K562 (cell line): ENCODE data around the gene CPPED1. TPM values are rescaled to one million over a fixed set of nuclear protein-coding genes. Genes with fewer than 3 reads are reported as not detected.

Source experiments
- ATAC-seq: fragments of 200-7000 bp; cut with Tn5 transposase; 3 replicates; pipeline ENCODE4 v1.9.1; 2020; ENCODE audit warnings: moderate library complexity
- BruUV-seq: library from RNA; stranded (reverse); fragments of 400-500 nt; replicated peaks from 2 replicates; lab custom pipeline; 2021; lab: Mats Ljungman, UMichigan
- CTCF ChIA-PET: fragments of 300-600 bp; formaldehyde crosslinking; extraction: SDS; loops from one replicate; lab custom pipeline; 2021; ENCODE audit warnings: low intra/inter-chr PET ratio; lab: Yijun Ruan, JAX
- POLR2A ChIA-PET: fragments of 300-600, 350-650 bp; sonication (Branson Sonifier 250); formaldehyde crosslinking; extraction: SDS; loops from one replicate; lab custom pipeline; 2021; ENCODE audit warnings: antibody characterized with exemption, inconsistent platforms; lab: Yijun Ruan, JAX
- DNase-seq, 4 experiments: peaks; one replicate each; pipeline versions ENCODE4 v3.0.0 to v3.0.0-alpha.2; 2011 to 2018; ENCODE audit warnings: low spot score in 3 of 4, mixed read lengths in 3 of 4; ENCODE audit errors: extremely low read depth in 1 of 4
- FAIRE-seq: peaks from 2 replicates; lab custom pipeline; 2011; peaks lifted over from hg19 to GRCh38; lab: Jason Lieb, UNC
- H2AFZ ChIP-seq: 2 replicates; pipeline ENCODE4 v1.6.0; 2011; ENCODE audit warnings: low read depth, low read length, control low read depth, inconsistent platforms
- H3K27ac ChIP-seq: fragments of 200-600 bp; 3 replicates; pipeline ENCODE4 v1.8.0; 2011; ENCODE audit warnings: low read depth, mild to moderate bottlenecking, control low read depth, inconsistent platforms, low read length, moderate library complexity, mixed read lengths; ENCODE audit errors: extremely low read depth
- H3K27me3 ChIP-seq, 2 experiments: fragments of 300-600 bp in 1 of 2; 2 replicates in 1 of 2; 3 replicates in 1 of 2; pipeline versions ENCODE4 v1.6.0 to v1.8.0; 2011; ENCODE audit warnings: inconsistent platforms in 2 of 2, low read length in 2 of 2, mild to moderate bottlenecking in 1 of 2, mixed read lengths in 1 of 2, moderate library complexity in 1 of 2; ENCODE audit not compliant: control insufficient read depth in 2 of 2, insufficient read depth in 2 of 2
- H3K36me3 ChIP-seq: fragments of 300-600 bp; 3 replicates; pipeline ENCODE4 v1.8.0; 2011; ENCODE audit warnings: mild to moderate bottlenecking, low read length, inconsistent platforms; ENCODE audit not compliant: control insufficient read depth, insufficient read depth
- H3K4me1 ChIP-seq, 2 experiments: fragments of 200-600 bp in 1 of 2; replicated peaks in 1 of 2; 2 replicates in 1 of 2; 3 replicates in 1 of 2; pipeline versions ENCODE4 v1.5.1 to v1.8.0; 2011; ENCODE audit warnings: inconsistent platforms in 2 of 2, low read length in 2 of 2, mild to moderate bottlenecking in 1 of 2, mixed read lengths in 1 of 2, moderate library complexity in 1 of 2; ENCODE audit not compliant: control insufficient read depth in 2 of 2, insufficient read depth in 2 of 2
- H3K4me2 ChIP-seq: 2 replicates; pipeline ENCODE4 v1.6.1; 2011; ENCODE audit warnings: low read length, control low read depth, inconsistent platforms, mixed read lengths; ENCODE audit not compliant: insufficient read depth
- H3K4me3 ChIP-seq: fragments of 200-600 bp; sonication (generic), shearing (Covaris generic); 2 replicates; pipeline ENCODE4 v1.5.1; 2016; ENCODE audit warnings: control low read depth, inconsistent platforms
- H3K79me2 ChIP-seq: fragments of 200-600 bp; 3 replicates; pipeline ENCODE4 v1.8.0; 2011; ENCODE audit warnings: low read length, inconsistent platforms; ENCODE audit not compliant: control insufficient read depth, insufficient read depth
- H3K9ac ChIP-seq, 2 experiments: 2 replicates each; pipeline versions ENCODE4 v1.6.0 to v1.6.1; 2011; ENCODE audit warnings: low read depth in 2 of 2, low read length in 2 of 2, control low read depth in 1 of 2, inconsistent platforms in 1 of 2, mild to moderate bottlenecking in 1 of 2, mixed read lengths in 1 of 2; ENCODE audit not compliant: insufficient read depth in 1 of 2
- H3K9me1 ChIP-seq: one replicate; pipeline ENCODE4 v1.6.0; 2011; ENCODE audit warnings: inconsistent platforms, mild to moderate bottlenecking, low read length, moderate library complexity; ENCODE audit not compliant: control insufficient read depth, insufficient read depth
- H3K9me3 ChIP-seq: replicated peaks from 2 replicates; pipeline ENCODE4 v1.5.1; 2011; ENCODE audit warnings: low read depth, low read length, inconsistent platforms; ENCODE audit not compliant: control insufficient read depth, insufficient read depth
- H4K20me1 ChIP-seq: replicated peaks from 2 replicates; pipeline ENCODE4 v1.6.1; 2011; ENCODE audit warnings: low read length, inconsistent platforms, mixed read lengths; ENCODE audit not compliant: control insufficient read depth, insufficient read depth
- BACH1 ChIP-seq: fragments of 200-800 bp; sonication (Bioruptor generic); IDR thresholded peaks from 2 replicates; pipeline ENCODE4 v1.6.1; 2016; ENCODE audit warnings: missing genetic modification characterization, missing compliant biosample characterization
- CGGBP1 ChIP-seq: fragments of 250-450 bp; sonication (Bioruptor Pico); IDR thresholded peaks from 2 replicates; pipeline ENCODE4 v1.9.0; 2021; ENCODE audit warnings: mild to moderate bottlenecking
- CREB5 ChIP-seq: fragments of 250-450 bp; sonication (Bioruptor Pico); IDR thresholded peaks from 2 replicates; pipeline ENCODE4 v1.5.0; 2020; ENCODE audit warnings: mild to moderate bottlenecking
- CSDE1 ChIP-seq, 2 experiments: fragments of 450-650 bp; IDR thresholded peaks; 2 replicates each; pipeline ENCODE4 v1.6.1; 2016; ENCODE audit warnings: mild to moderate bottlenecking in 1 of 2
- HIVEP1 ChIP-seq: fragments of 250-450 bp; sonication (Bioruptor Pico); IDR thresholded peaks from 2 replicates; pipeline ENCODE4 v1.4.0; 2020; ENCODE audit warnings: mild to moderate bottlenecking
- MTA3 ChIP-seq: fragments of 450-650 bp; formaldehyde crosslinking; IDR thresholded peaks from 2 replicates; pipeline ENCODE4 v1.6.1; 2017; ENCODE audit warnings: mild to moderate bottlenecking, borderline replicate concordance
- PHB2 ChIP-seq: fragments of 450-650 bp; IDR thresholded peaks from 2 replicates; pipeline ENCODE4 v1.6.1; 2017; ENCODE audit warnings: low read depth
- SRSF7 ChIP-seq: fragments of 200-400 bp; formaldehyde crosslinking; optimal IDR thresholded peaks from 2 replicates; pipeline ENCODE3; 2017; ENCODE audit warnings: mild to moderate bottlenecking, low read depth, low read length
- ZKSCAN8 ChIP-seq: fragments of 200-800 bp; sonication (Bioruptor generic); IDR thresholded peaks from 2 replicates; pipeline ENCODE4 v1.6.1; 2016; ENCODE audit warnings: missing genetic modification characterization, missing compliant biosample characterization
- ZNF133 ChIP-seq: fragments of 250-450 bp; sonication (Bioruptor Pico); IDR thresholded peaks from 2 replicates; pipeline ENCODE4 v1.4.0; 2020; ENCODE audit warnings: mild to moderate bottlenecking
- ZNF184 ChIP-seq: sonication (generic); formaldehyde crosslinking; IDR thresholded peaks from 2 replicates; pipeline ENCODE4 v1.5.0; 2020; ENCODE audit warnings: missing genetic modification reagents
- ZNF217 ChIP-seq: sonication (generic); formaldehyde crosslinking; IDR thresholded peaks from 2 replicates; pipeline ENCODE4 v1.8.0; 2022; ENCODE audit warnings: mild to moderate bottlenecking, missing genetic modification reagents
- ZNF316 ChIP-seq: fragments of 450-650 bp; IDR thresholded peaks from 2 replicates; pipeline ENCODE4 v1.6.1; 2016
- ZNF778 ChIP-seq: fragments of 450-650 bp; formaldehyde crosslinking; IDR thresholded peaks from 2 replicates; pipeline ENCODE4 v1.4.0; 2020; ENCODE audit warnings: mild to moderate bottlenecking, moderate library complexity
- WGBS: fragments of 100-300 bp; shearing (Covaris generic); methylation state at CpG from one replicate; pipeline ENCODE4 v1.1.6; 2016; ENCODE audit warnings: low coverage, mixed read lengths; ENCODE audit not compliant: insufficient coverage; ENCODE audit errors: missing lambda C conversion rate; 5-methylcytosine and 5-hydroxymethylcytosine counted together
- in situ Hi-C: fragments of 300-500 bp; cut with MboI; formaldehyde crosslinking; loops from 4 replicates; pipeline ENCODE4 v1.15.0; 2018; ENCODE audit warnings: inconsistent platforms, mixed read lengths
- intact Hi-C: fragments of 100-400 bp; cut with micrococcal nuclease; formaldehyde crosslinking; loops from 2 replicates; pipeline ENCODE4 v1.14.2; 2022
- polyA plus RNA-seq, 8 experiments: library from polyadenylated mRNA; depleted of rRNA in 4 of 8; stranded (reverse) in 5 of 8; unstranded in 3 of 8; fragments of >200 nt; fragmentation: Nextera tagmentation in 2 of 8; fragmentation: Illumina TruSeq in 1 of 8; extraction: Ambion mirVana in 2 of 8; extraction: Trizol in 1 of 8; gene quantifications; 2 replicates each; pipeline versions ENCODE4 v1.2.1 to v1.2.3, GENCODE V29; 2011 to 2014; ENCODE audit warnings: inconsistent platforms in 1 of 8, missing spikeins in 1 of 8
- total RNA-seq, 7 experiments: library from RNA; depleted of rRNA in 6 of 7; stranded (reverse); fragments of >200 nt in 6 of 7; fragmentation: Illumina TruSeq in 2 of 7; extraction: Trizol in 2 of 7; gene quantifications; 2 replicates each; pipeline versions ENCODE4 v1.2.1 to v1.2.3, GENCODE V29; 2011 to 2021; ENCODE audit warnings: low replicate concordance in 1 of 7

CPPED1 gene
- total and polyA plus RNA-seq, 9 of the 15 experiments (the other 6 are each of a cell fraction or from before 2014, with no cell fraction given): 7.5 to 25.7 (median 16.9) TPM

GRCh38 chr16:12846592-12846991, 42.9 kb upstream of the CPPED1 start:
- Histone ChIP-seq H3K27me3 (peaks cover 6 to 8% of the 10 kb centered on the region in 2 experiments; a peak in 2 of 5 replicates), H3K4me2 (no peak overlapping the region), H4K20me1 (no peaks in the 10 kb centered on the region), H3K9ac (no peak overlapping the region), H2AFZ (no peak overlapping the region), H3K27ac (no peak overlapping the region), H3K36me3 (no peaks in the 10 kb centered on the region), H3K4me1 (no peaks in the 10 kb centered on the region), H3K79me2 (no peaks in the 10 kb centered on the region), H3K4me3 (no peak overlapping the region), H3K9me3 (no peaks in the 10 kb centered on the region), H3K9me1 (no peaks in the 10 kb centered on the region)
- ChIA-PET POLR2A (no interaction called here), CTCF (no interaction called here)
- in situ Hi-C loops (no loop called here), intact Hi-C loops (no loop called here)
- TF ChIP-seq ZNF133 (CRISPR knock-in tag): no peak
- WGBS: 0% methylated on average over 1 of the region's 1 CpG
- FAIRE-seq (no peak), DNase-seq (no peak), ATAC-seq (no peak)
- no TSS peak for BruUV-seq

- Histone ChIP-seq H3K4me3 (no peak overlapping the region), H3K4me1 (no peaks in the 10 kb centered on the region), H3K27ac (no peak overlapping the region), H3K36me3 (no peaks in the 10 kb centered on the region), H3K79me2 (no peaks in the 10 kb centered on the region), H4K20me1 (no peaks in the 10 kb centered on the region), H3K27me3 (peaks cover 0 to 8% of the 10 kb centered on the region in 2 experiments; a peak in 1 of 5 replicates), H3K9me3 (no peaks in the 10 kb centered on the region), H3K9me1 (no peaks in the 10 kb centered on the region), H2AFZ (no peak overlapping the region), H3K9ac (no peak overlapping the region), H3K4me2 (no peak overlapping the region)
- ATAC-seq: no peak
- DNase-seq: no peak
- CTCF ChIA-PET: no interaction called here
- TF ChIP-seq ZNF316 (no peak), CSDE1 (IDR thresholded peaks at IDR 0.05) (no peak), ZNF778 (CRISPR knock-in tag) (no peak), ZNF184 (CRISPR knock-in tag) (no peak), SRSF7 (no peak), BACH1 (tag) (no peak), ZKSCAN8 (CRISPR knock-in tag) (no peak), ZNF217 (CRISPR knock-in tag) (no peak), MTA3 (no peak), PHB2 (no peak), HIVEP1 (CRISPR knock-in tag) (no peak), CREB5 (CRISPR knock-in tag) (no peak), CGGBP1 (CRISPR knock-in tag) (no peak)
- POLR2A ChIA-PET: no interaction called here
- no peak for FAIRE-seq
- in situ Hi-C loops: no loop called here
- 0% methylated on average over 3 of the region's 3 CpGs for WGBS
- BruUV-seq: no TSS peak
- intact Hi-C loops: no loop called here
These were observed 41.6 kb upstream of the CPPED1 start for GRCh38 chr16:12845282-12845681.
